Cardiac fibroblast (primary cell): Measurements from ENCODE around the gene RNF112.

Experiments used
- DNase-seq, 2 donors: peaks; one replicate each; pipeline versions ENCODE4 v3.0.0 to v3.0.0-alpha.2; 2010; ENCODE audit warnings: low read depth in 2 of 2
- H3K4me3 ChIP-seq, 2 donors: replicated peaks in 1 of 2; 1 replicate in 1 of 2; 2 replicates in 1 of 2; pipeline ENCODE4 v1.5.1; 2011; ENCODE audit warnings: low read depth in 2 of 2, low read length in 2 of 2, mild to moderate bottlenecking in 2 of 2, moderate library complexity in 1 of 2
- CTCF ChIP-seq: IDR thresholded peaks from one replicate; pipeline ENCODE4 v1.5.1; 2011; ENCODE audit warnings: low read depth, mild to moderate bottlenecking, low read length, inconsistent platforms

RNF112 gene

DNA sequence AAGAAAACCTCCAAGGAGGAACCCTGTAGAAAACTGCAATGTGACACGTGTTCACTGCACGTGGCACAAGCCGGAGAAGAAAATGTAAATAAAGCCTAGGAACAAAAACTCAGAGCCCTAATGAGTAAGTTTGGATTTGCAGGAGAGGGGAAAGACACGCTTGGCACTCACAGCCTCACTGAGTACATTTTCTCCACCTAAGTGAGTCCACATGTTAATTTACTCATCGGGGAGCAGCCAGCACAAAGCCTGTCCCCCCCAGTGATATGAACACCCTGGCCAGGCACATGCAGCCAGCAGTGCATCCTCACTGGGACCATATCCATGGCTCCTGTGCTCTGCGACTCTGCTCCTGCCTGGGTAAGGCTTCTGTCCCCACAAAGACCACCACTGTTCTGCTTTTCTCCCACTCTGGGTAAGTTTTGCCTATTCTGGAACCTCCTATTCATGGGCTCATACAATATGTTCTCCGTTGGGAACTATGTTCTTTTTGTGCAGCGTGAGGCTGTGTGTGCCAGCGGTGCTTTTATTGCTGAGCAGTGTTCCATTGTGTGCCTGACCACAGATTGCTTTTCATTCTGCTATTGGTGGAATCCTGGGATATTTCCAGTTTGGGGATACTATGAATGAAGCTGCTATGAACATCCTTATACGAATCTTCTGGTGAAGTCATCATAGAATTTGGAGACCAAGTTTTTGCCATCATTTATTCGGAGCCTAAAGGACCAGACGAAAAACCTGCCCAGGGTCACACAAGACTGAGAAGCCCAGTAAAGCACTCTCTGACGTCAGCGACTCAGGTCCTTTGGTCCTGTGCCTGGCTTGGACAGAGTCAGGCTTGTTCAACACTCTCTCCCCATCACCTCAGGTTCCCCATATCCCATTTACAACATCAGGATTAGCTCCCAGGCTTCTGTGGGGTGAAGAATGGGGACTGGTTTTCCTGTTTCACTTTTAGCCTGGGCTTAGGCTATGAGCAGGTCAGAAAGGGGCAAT lies 53.3 kb downstream of the RNF112 start:
- DNase-seq: no peak

More for the DNA sequence above, 53.3 kb downstream of the RNF112 start:
- TF ChIP-seq CTCF: no peak
- H3K4me3 ChIP-seq: no peak overlapping the region
